HG03378 (cell line): ENCODE data around the gene TMEM243.

Experiments
- ATAC-seq: cut with Tn5 transposase; IDR thresholded peaks from one replicate; pipeline ENCODE4 v1.9.1; 2021; ENCODE audit warnings: mild to moderate bottlenecking, moderate library complexity; ENCODE audit not compliant: unreplicated experiment

Gene TMEM243

GRCh38 chr7:87164433-87164832 lies 55.1 kb downstream of the TMEM243 start:
- ATAC-seq: no peak

GRCh38 chr7:87159538-87159937 lies 60.0 kb downstream of the TMEM243 start:
- no peak for ATAC-seq

- ATAC-seq: no peak
Measured at GRCh38 chr7:87156709-87157108, 62.8 kb downstream of the TMEM243 start.

DNA sequence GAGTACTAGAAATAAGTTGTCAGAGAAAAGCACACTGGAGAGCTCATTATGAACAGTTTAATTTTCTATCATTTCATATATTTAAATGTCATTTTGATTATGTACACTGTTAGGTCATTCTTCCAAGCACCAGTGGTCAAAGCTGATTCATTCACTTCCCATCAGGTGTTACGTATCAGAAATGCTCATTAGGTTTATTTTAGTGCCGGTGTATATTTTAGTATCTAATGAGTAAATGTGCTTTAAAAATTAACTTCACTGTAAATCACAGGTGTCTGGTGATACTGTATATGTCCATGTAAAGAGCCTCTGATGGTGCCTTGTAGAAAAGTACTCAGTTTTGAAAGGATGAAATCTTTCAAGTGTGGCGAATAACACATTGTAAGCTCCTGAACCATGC lies 63.7 kb downstream of the TMEM243 start:
- no peak for ATAC-seq

DNA sequence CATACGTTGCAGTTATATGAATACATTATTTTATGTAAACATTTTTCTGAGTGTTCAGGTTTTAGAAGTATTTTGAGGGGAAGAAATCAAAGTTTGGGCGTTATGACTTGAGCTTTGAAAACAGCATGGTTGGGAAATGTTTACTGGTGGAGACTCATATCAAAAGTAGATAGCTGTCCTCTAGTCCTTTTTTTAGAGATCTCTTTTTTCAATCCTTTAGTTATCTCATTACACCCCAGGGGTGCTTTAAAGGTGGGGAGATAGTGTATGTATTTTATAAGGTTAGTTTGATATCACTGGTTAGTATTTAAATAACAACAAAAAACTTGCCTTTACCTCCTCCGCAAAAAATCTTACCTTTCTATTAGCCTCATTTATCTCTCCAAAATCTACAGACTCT lies 65.0 kb downstream of the TMEM243 start:
- no peak for ATAC-seq

DNA sequence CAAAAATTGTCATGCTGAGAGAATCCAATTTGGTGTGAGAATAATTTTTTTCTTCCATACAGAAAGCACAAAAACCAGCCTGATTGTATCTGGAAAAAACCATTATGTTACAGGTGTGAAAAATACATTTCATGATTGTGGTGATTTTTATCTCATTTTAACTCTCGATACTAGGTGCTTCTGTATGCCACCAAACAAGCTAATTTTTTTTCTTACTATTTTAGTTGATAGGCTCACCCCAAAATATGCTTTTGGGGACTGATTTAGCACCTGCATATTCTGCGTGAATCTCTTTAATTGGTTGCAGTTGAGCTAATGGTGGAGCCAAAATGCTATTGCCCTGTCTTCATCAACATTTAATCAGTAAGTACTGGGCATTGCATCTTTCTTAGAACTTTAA lies 65.4 kb downstream of the TMEM243 start:
- no peak for ATAC-seq

DNA sequence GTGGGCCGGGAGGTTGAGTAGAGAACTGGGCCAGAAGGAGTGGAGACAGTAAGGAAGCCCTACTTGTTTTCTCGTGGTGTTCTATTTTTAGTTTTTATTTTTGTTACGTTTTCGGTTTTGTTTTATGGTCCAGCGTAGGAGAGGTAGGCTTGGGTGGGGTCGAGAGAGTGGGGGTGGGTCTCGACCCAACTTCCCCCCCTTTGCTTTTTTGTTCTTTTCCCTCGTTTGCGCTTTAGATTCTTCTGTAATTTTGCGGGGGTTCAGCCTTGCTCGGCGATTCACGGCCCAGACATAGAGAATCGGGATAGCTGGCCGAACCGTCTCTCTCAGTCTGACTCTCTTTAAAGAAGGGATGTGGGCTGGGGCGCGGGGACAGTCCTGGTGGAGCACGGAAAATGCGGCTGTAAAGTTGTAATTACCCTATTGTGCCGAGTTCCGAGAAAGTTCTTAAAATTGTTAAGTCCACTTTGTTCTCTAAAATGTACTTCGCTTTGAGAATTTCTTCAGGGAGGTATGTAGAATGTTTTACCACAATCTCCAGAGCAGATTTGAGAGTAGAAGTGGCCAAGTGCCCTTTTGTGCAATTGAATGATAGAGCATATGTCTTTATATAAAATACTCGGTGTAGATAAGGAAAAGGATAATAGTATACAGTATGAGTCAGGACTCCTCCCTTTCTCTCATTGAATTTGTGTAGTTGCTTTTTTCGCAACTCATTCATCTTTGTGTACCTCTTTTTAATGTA lies 66.5 kb downstream of the TMEM243 start:
- peak; percentile 8 for ATAC-seq

- ATAC-seq: peak; percentile 70
Measured at GRCh38 chr7:87152112-87152896, 67.2 kb downstream of the TMEM243 start, which contains the start of gene DMTF1. Gene DMTF1 (plus strand): TSS chr7:87152453. CDS start chr7:87164942, 12,489 bp downstream.

GRCh38 chr7:87151729-87152111 lies 67.8 kb downstream of the TMEM243 start:
- ATAC-seq: peak; percentile 39

GRCh38 chr7:87151002-87151728 lies 68.4 kb downstream of the TMEM243 start:
- no peak for ATAC-seq

- no peak for ATAC-seq
Measured at GRCh38 chr7:87148332-87148955, 71.1 kb downstream of the TMEM243 start.

DNA sequence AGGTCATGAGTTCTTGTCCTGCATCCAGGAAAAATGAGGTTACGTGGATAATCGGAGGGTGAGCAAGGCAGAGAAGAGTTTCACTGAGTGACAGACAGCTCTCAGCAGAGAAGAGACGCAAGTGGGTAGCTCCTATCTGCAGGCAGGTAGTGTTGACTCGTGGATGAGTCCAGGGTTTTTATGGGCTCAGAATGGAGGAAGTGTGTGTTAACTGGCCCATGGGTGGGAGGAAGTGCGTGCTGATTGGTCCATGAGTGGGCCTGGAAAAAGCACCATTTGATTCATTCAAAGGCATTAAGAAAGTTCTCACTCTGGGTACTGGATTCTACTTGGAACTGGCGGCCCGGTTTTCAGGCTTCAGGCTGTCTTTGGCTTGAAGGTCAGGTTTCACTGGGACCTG lies 72.0 kb downstream of the TMEM243 start:
- no peak for ATAC-seq

DNA sequence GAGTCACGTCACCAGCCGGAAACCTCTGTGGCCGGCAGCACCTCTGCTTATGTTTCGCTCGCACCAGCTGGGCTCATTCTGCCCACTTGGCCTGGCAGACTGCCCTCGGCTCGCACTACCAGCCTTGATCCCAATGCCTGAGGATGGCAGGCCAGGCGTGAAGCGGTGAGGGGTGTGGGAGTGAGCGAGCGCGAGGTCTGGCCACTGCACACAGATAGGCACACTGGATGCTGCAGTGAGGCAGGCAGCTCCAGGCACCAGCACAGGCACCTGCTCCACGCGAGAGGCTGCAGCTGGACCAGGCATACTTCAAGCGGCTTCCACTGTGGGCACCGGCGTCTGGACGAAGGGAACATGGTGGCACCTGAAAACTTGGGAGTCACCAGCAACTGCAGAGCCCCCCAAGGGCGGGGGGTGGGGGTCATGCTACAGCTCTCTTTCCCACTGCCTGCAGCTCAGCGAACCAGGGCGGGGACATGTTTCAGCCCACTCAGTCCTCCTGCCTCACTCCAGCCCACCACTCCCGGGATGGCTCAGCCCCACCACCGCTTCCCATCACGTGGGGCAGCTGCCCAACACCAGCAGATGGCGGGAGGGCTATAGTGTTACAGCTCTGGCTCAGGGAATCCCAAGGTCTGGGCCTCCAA lies 72.7 kb downstream of the TMEM243 start:
- ATAC-seq: no peak
